ENCODE data around the gene FAM124A.
"Not testable (repeated sequence)": the region's sequence is repeated elsewhere in the genome, so short reads cannot be mapped to it uniquely, and the experiment has no call there.

Gene FAM124A

DNA sequence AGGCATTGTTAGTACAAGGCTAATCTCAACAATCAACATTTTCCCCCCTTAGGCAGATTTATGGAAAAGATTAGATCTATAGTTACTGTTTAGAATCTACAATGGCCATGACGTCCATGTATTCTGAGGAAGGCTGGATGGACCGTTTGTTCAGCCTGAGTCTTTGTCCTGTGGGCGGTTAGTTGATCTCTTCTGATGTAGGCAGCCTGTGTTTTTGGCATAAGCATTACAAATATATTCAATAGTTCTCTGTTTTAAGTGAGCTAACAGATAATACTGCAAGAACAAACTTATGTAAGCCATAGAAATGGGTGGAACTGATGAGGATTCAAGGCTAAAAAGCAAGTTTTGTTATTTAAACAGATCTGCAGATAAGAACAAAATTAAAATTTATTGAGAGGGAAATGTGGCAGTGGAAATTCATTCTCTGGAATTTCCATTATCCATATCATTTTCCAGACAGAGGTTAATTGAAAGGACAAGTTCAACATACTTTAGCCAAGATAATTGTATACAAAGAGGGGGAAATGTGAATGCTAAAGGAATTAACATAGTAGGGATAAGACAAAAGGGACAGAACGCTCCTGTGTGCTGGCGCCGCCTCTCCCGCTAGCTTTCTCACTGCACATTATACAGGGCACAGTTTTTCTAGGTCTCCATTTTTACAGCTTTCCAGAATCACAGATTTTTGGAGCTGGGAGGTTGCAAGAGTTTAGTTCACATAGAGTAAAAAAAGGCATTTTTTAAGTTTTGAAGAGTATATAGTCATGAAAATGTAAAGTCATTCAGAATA lies 48.6 kb downstream of the FAM124A start:
- DNase-seq (ENCODE audit: low read depth) = no peak

DNA sequence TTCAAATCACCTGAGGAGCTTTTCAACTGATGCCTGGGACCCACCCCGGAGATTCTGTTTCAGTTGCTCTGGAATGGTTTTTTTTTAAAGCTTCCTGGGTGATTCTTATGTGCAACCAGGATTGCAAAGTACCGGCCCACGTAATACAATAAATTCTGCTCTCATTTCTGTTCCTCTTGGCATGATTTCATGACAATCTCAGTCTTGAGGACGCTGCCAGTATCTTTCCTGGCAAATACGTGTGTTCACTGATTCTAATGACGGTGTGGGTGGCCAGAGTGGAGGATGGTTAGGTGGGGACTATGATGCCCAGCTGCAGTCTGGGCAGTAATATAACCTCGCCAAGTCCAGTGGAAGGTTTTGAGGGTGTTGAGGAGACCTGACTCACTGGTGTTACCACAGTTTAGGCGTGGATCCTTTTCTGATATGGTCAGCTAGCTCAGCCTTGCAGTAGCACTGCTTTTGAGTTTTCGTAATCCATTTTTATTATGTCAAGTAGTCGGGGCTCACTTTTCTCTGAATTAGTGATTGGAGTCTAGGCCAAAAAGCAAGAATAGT lies 49.4 kb downstream of the FAM124A start:
- no peak for DNase-seq (ENCODE audit: low read depth)

GRCh38 chr13:51275101-51275500 lies 52.9 kb downstream of the FAM124A start:
- DNase-seq (ENCODE audit: low read depth) = no peak

GRCh38 chr13:51276636-51277035 lies 54.4 kb downstream of the FAM124A start:
- DNase-seq (ENCODE audit: low read depth) = no peak

- DNase-seq (ENCODE audit: low read depth) = no peak
These were observed 55.7 kb downstream of the FAM124A start for GRCh38 chr13:51277928-51278327.

DNA sequence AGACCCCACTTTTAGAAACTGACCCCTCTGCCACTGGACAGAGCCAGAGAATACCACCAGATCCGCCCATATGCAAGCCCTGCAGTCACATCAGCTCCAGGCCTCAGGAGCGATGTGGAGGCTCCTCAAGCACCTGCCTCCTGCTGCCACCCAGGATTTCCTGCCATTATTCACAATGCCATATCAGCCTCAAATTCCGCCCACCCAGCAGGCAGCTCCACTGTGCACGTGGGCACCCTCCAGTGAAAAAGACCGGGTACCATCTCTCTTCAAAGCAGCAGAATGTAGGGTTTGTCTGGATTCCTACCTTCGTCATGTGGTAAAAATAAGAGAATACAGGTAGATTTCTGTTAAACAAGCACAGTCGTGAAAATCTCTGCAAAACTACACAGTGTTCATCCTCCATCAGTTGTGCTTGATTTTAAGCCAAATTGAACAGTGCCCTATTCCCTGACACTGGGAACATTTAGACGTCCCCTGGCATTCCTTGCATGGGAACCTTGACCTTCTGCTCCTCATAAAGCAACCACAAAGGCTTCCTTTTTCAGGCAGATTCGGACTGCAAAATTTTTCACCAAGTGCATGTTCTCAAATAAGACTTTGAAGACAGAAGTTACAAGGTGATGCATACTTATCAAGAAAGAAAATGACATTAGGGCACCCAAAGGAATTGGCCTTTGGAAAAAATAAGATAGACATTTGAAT lies 56.4 kb downstream of the FAM124A start:
- DNase-seq (ENCODE audit: low read depth) = no peak

DNA sequence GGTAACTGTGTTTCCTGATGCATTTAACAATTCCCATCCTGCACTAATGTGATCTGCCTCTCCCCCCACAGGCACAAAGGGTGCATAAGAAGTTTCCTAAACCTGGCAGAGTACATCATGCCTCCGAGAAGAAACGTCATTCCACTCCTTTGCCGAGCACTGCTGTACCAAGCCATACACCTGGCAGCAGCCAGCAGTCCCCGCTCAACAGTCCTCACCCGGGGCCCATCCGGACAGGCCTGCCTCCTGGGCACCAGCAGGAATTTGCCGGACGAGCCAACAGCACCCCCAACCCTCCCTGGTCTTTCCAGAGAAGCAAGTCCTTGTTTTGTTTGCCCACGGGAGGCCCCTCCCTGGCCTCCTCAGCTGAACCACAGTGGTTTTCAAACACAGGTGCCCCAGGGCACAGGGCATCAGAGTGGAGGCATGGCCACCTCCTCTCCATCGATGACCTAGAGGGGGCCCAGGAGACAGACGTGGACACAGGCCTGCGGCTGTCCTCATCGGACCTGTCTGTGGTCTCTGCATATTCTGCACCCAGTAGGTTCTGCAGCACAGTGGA lies 58.3 kb downstream of the FAM124A start:
- DNase-seq (ENCODE audit: low read depth) = no peak

DNA sequence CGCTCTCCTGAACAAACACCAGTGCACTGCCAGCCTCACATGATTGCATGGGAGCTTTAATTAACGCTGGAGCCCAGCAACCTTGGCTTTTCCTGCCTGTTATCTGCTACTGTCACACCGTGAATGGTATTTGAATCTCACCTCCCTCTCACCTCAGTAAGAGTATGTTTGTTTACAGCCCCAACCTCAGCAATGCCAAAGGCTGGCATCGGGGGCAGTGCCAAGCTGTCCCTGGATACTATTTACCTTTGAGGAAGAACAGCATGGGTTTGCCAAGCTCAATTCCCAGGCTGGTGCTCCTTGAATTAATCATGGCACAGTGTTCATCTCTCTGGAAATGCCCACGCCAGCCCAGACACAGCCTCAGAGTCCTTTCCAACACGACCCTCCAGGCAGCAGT lies 60.1 kb downstream of the FAM124A start:
- no peak for DNase-seq (ENCODE audit: low read depth)

DNA sequence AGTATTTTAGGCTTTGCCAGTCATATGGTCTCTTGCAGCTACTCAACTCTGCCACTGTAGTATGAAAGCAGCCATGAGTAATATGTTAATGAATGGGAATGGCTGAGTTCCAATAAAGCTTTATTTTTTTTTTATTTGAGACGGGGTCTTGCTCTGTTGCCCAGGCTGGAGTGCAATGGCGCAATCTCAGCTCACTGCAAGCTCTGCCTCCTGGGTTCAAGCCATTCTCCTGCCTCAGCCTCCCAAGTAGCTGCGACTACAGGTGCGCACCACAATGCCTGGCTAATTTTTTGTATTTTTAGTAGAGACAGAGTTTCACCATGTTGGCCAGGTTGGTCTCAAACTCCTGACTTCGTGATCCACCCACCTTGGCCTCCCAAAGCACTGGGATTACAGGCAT lies 60.7 kb downstream of the FAM124A start:
- not testable (repeated sequence) for DNase-seq (ENCODE audit: low read depth)

GRCh38 chr13:51283371-51283770 lies 61.2 kb downstream of the FAM124A start:
- DNase-seq (ENCODE audit: low read depth) = no peak

- DNase-seq (ENCODE audit: low read depth) = no peak
These were observed 62.1 kb downstream of the FAM124A start for GRCh38 chr13:51284339-51284738.

DNA sequence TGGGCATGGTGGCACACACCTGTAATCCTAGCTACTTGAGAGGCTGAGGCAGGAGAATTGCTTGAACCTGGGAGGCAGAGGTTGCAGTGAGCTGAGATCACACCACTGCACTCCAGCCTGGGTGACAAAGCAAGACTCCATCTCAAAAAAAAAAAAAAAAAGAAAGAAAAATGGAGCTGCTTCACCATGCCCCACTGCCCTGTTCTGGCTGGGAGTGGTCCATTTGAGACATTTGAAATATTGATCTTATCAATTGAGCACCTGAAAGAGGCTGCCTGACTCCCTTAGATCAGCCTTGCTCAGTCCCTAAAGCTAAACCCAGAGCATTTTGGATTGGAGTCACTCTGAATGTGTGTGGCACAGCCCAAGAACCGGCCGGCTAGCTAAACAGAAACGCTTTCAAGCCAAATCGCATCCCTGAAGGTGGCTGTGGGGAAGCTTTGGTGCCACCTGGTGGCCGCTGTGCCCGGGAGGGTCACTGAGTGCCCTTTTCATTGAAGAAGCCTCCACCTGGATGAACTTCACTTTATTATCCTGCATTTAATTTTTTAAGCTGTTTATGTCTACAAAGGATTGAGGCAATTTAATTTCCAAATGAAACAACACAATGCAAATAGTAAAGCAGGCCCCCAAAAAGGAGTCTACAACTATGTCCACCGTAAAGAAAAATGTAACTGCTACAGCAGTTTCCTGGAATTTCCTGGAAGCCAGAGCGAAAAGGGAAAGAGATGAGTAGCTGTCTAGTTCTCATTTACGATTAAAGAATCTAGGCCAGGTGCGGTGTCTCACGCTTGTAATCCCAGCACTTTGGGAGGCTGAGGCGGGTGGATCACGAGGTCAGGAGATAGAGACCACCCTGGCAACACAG lies 64.2 kb downstream of the FAM124A start:
- peak; percentile 27 for DNase-seq (ENCODE audit: low read depth)

GRCh38 chr13:51287758-51288157 lies 65.6 kb downstream of the FAM124A start:
- DNase-seq (ENCODE audit: low read depth) = no peak

- not testable (repeated sequence) for DNase-seq (ENCODE audit: low read depth)
These were observed 66.1 kb downstream of the FAM124A start for GRCh38 chr13:51288254-51288653.

DNA sequence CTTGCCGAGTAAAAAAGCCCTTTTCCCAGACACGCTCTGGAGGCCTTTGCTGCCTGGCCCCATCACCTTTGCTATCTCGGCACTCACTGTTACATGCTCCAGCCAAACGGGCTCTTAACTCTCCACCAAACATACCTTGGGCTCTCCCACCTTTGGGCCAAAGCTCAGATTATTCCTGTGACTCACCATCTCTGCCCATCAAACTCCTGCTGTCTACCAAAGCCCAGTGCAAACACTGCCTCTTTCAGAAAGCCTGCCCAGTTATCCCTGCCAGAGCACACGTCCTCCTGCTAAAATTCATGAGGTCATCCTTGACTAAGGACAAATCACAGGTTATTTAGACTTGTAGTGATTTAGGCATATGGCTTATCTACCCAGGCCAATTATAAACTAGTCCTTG lies 69.1 kb downstream of the FAM124A start:
- no peak for DNase-seq (ENCODE audit: low read depth)

DNA sequence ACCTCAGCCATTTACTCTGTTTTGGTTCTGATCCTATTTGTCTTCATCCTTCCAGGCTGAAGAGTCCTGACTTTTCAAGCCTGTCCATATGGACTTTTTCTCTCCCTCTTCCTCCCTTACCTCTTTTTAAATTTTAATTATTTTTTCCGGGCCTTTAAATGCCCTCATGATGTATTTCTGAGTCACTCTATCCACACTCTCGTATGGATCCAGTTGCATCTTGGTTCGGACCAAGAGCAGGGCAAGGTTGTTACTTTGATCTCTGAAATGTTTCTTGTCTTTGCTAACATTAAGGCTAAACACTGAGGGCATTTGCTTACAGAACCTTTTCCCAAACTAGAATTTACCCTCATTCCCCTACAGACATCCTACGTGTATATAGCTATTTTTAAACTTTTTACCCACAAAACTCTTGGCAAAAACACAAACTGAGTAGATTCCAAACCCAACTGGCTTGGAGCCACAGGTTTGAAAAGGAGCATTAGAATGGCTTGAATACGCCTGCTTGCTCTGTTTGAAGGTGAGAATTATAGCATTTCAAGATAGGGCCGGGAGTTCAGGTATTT lies 69.9 kb downstream of the FAM124A start:
- DNase-seq (ENCODE audit: low read depth) = no peak

- DNase-seq (ENCODE audit: low read depth) = no peak
These were observed 75.4 kb downstream of the FAM124A start for GRCh38 chr13:51297556-51297955.

DNA sequence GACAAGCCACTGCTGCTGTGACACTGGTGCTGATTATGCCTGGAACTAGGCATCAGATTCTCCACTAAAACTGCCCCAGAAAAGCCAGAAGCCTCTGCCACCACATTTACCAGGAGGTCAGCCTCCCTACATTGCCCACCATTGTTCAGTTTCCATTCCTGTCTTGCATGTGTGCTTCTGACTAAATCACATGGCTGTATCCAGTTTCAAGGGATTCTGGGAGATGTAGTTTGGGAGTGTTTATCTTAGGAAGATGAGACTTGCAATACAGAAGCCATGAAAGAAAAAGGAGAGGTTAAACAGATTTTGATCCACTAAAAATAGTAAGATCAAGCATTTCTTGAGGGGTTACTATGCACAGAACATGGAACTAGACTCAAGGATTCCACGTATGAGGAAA lies 76.6 kb downstream of the FAM124A start:
- DNase-seq (ENCODE audit: low read depth) = no peak

DNA sequence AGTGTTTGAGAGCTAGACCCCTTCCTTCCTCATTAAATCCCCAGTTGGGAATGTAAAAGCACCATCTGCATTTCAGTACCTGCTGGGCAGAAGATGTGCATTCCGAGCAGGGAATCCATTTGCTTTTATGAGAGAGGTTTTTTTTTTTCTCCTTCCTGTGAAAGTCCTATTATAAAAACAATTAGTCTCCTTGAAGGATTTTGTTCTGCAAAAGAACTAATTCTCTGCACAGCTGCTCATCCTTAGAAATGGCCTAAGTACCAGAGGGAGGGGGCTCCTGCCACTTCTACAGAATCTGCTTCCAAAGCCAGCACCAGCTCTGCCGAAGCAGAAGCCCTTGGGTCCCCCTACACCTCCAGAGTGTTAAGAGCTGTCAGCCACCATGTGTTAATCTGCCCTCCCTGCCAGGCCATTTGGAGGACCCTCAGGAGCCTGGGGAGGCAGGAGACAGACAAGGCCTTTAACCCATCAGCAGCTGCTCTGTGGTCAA lies 80.9 kb downstream of the FAM124A start:
- DNase-seq (ENCODE audit: low read depth) = no peak

- DNase-seq (ENCODE audit: low read depth) = no peak
These were observed 81.7 kb downstream of the FAM124A start for GRCh38 chr13:51303882-51304281.

DNA sequence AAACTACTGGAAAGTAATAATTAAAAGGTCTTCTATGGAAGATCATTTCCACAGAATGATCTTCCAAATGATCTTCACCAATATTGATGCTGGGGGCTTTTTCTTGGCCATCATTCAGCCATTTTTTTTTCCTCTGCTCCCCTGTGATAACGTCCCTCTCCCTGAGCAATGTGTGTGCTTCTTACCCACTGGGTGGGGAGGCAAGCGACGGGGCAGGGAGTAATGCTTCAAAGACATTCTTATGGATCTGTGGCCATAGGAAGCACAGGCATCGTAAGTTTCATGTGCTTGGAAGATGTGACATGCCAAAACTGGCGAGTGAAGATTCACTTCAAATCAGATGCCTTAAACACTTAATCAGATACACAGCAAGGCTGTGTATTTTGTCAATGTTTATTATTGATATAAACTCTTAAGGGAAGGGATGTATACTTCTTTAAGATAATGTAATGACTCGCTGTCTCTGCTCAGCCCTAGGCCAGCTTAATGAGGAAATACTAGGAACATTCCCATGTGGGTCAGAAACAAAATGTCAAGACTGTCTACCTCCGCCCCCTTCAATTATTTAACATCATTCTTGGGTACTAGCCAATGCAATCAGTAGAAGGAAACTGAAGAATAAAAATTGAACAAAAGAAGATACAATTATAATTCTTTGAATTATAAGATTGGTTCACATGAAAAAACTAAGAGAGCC lies 83.2 kb downstream of the FAM124A start:
- no peak for DNase-seq (ENCODE audit: low read depth)

Measured in activated T-helper 1 cell treated with Interleukin-2 at 50 U/mL for 16 hours (primary cell).